ENCODE results near the gene C16orf78. TPM values are rescaled to one million over a fixed set of nuclear protein-coding genes. Genes with fewer than 3 reads are reported as not detected.

C16orf78 gene
- total RNA-seq, 2 donors from 2014 or later, result not detected

GRCh38 chr16:49415083-49415482 lies 41.5 kb downstream of the C16orf78 start:
- H3K27ac Mint-ChIP-seq, result no peak overlapping the region
- H3K36me3 Mint-ChIP-seq (ENCODE audit: low read depth), result no peaks in the 10 kb centered on the region
- Histone ChIP-seq H3K4me3 (ENCODE audit: low read length) (no peak overlapping the region), H3K9ac (ENCODE audit: extremely low read depth, low read length, poor library complexity, severe bottlenecking) (no peak overlapping the region), H3K27me3 (ENCODE audit: control insufficient read depth, insufficient read depth, low read length, poor library complexity, severe bottlenecking) (no peaks in the 10 kb centered on the region), H3K9me3 (ENCODE audit: control insufficient read depth, low read length) (no peaks in the 10 kb centered on the region), H3K4me1 (ENCODE audit: control insufficient read depth, insufficient read depth, low read length) (no peaks in the 10 kb centered on the region), H3K36me3 (ENCODE audit: control insufficient read depth, insufficient read depth, low read length) (no peaks in the 10 kb centered on the region), H3K27ac (ENCODE audit: low read depth, low read length) (no peak overlapping the region)
- DNase-seq, result no peak
- no peaks in the 10 kb centered on the region for H3K9me3 Mint-ChIP-seq
- 93 to 96% methylated on average over 7 to 10 of the region's 10 CpGs for WGBS, 2 experiments (ENCODE audit: insufficient coverage in 1 of 2, insufficient read length in 1 of 2)
- H3K27me3 Mint-ChIP-seq (ENCODE audit: insufficient read depth), result peaks cover 1% of the 10 kb centered on the region
- H3K4me1 Mint-ChIP-seq, result peaks cover 5% of the 10 kb centered on the region
- H3K4me3 Mint-ChIP-seq, result no peak overlapping the region
- TF ChIP-seq, protein P1, sequence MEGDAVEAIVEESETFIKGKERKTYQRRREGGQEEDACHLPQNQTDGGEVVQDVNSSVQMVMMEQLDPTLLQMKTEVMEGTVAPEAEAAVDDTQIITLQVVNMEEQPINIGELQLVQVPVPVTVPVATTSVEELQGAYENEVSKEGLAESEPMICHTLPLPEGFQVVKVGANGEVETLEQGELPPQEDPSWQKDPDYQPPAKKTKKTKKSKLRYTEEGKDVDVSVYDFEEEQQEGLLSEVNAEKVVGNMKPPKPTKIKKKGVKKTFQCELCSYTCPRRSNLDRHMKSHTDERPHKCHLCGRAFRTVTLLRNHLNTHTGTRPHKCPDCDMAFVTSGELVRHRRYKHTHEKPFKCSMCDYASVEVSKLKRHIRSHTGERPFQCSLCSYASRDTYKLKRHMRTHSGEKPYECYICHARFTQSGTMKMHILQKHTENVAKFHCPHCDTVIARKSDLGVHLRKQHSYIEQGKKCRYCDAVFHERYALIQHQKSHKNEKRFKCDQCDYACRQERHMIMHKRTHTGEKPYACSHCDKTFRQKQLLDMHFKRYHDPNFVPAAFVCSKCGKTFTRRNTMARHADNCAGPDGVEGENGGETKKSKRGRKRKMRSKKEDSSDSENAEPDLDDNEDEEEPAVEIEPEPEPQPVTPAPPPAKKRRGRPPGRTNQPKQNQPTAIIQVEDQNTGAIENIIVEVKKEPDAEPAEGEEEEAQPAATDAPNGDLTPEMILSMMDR (conservative IDR thresholded peaks at IDR 0.05), result no peak

GRCh38 chr16:49416001-49416675 lies 42.5 kb downstream of the C16orf78 start:
- Mint-ChIP-seq H3K4me3 (no peak overlapping the region), H3K36me3 (ENCODE audit: low read depth) (no peaks in the 10 kb centered on the region), H3K27me3 (ENCODE audit: insufficient read depth) (peaks cover 1% of the 10 kb centered on the region), H3K27ac (no peak overlapping the region), H3K9me3 (no peaks in the 10 kb centered on the region), H3K4me1 (peaks cover 6% of the 10 kb centered on the region)
- H3K36me3 ChIP-seq (ENCODE audit: control insufficient read depth, insufficient read depth, low read length), result no peaks in the 10 kb centered on the region
- 88 to 94% methylated on average over 11 to 15 of the region's 15 CpGs for WGBS, 2 experiments (ENCODE audit: insufficient coverage in 1 of 2, insufficient read length in 1 of 2)
- H3K9ac ChIP-seq (ENCODE audit: extremely low read depth, low read length, poor library complexity, severe bottlenecking), result no peak overlapping the region
- H3K27me3 ChIP-seq (ENCODE audit: control insufficient read depth, insufficient read depth, low read length, poor library complexity, severe bottlenecking), result no peaks in the 10 kb centered on the region
- TF ChIP-seq, protein P1 (conservative IDR thresholded peaks at IDR 0.05), result no peak
- H3K27ac ChIP-seq (ENCODE audit: low read depth, low read length), result no peak overlapping the region
- no peak for DNase-seq
- no peaks in the 10 kb centered on the region for H3K9me3 ChIP-seq (ENCODE audit: control insufficient read depth, low read length)
- no peak overlapping the region for H3K4me3 ChIP-seq (ENCODE audit: low read length)
- no peaks in the 10 kb centered on the region for H3K4me1 ChIP-seq (ENCODE audit: control insufficient read depth, insufficient read depth, low read length)

DNA sequence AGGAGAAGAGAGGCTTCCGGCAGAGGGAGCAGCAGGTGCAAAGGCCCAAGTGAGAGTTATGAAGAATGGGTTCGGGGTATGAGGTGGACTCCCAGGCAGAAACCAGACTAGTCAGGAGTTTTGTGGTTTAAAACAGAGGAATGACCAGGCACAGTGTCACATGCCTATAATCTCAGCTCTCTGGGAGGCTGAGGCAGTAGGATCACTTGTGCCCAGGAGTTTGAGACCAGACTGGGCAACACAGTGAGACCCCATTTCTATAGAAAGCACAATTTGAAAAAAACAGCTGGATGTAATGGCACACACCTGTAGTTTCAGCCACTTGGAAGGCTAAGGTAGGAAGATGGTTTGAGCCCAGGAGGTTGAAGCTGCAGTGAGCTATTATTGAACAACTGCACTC lies 43.8 kb downstream of the C16orf78 start:
- H3K4me1 ChIP-seq (ENCODE audit: control insufficient read depth, insufficient read depth, low read length), result no peaks in the 10 kb centered on the region
- Mint-ChIP-seq H3K4me3 (no peak overlapping the region), H3K36me3 (ENCODE audit: low read depth) (no peaks in the 10 kb centered on the region), H3K27ac (no peak overlapping the region), H3K4me1 (peaks cover 6% of the 10 kb centered on the region), H3K9me3 (no peaks in the 10 kb centered on the region), H3K27me3 (ENCODE audit: insufficient read depth) (peaks cover 1% of the 10 kb centered on the region)
- TF ChIP-seq, protein P1 (conservative IDR thresholded peaks at IDR 0.05), result no peak
- H3K36me3 ChIP-seq (ENCODE audit: control insufficient read depth, insufficient read depth, low read length), result no peaks in the 10 kb centered on the region
- DNase-seq, result no peak
- H3K4me3 ChIP-seq (ENCODE audit: low read length), result no peak overlapping the region
- H3K27me3 ChIP-seq (ENCODE audit: control insufficient read depth, insufficient read depth, low read length, poor library complexity, severe bottlenecking), result no peaks in the 10 kb centered on the region
- WGBS, 2 experiments (ENCODE audit: insufficient coverage in 1 of 2, insufficient read length in 1 of 2), result 79 to 93% methylated on average over 2 of the region's 2 CpGs
- H3K9me3 ChIP-seq (ENCODE audit: control insufficient read depth, low read length), result no peaks in the 10 kb centered on the region
- H3K9ac ChIP-seq (ENCODE audit: extremely low read depth, low read length, poor library complexity, severe bottlenecking), result no peak overlapping the region
- H3K27ac ChIP-seq (ENCODE audit: low read depth, low read length), result no peak overlapping the region
